C1 segment of cervical spinal cord (tissue), 14 donors: ENCODE results near the gene TRAPPC5.
A peak's percentile ranks its signal among the peaks of the same experiment; 100 is the strongest.

ENCODE experiments used
- DNase-seq, 14 donors: peaks; one replicate each; lab custom pipeline; 2025; lab: John Stamatoyannopoulos, UW

TRAPPC5 gene

GRCh38 chr19:7645656-7646425, 34.8 kb upstream of the TRAPPC5 start:
- DNase-seq, result no peak

DNA sequence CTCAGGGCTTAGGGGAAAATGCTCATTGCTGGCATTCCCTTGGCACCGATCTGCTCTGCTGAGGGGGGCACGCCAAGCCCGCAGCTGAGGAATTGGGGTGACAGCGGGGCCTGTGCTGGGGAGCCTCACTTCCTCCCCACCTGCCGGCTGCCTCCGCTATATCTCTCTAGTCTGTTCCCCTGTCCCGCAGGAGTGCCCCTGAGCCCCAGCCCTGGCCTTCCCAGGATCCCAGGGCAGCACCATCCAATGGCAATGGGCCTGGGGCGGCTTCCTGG, 34.3 kb upstream of the TRAPPC5 start:
- no peak for DNase-seq

DNA sequence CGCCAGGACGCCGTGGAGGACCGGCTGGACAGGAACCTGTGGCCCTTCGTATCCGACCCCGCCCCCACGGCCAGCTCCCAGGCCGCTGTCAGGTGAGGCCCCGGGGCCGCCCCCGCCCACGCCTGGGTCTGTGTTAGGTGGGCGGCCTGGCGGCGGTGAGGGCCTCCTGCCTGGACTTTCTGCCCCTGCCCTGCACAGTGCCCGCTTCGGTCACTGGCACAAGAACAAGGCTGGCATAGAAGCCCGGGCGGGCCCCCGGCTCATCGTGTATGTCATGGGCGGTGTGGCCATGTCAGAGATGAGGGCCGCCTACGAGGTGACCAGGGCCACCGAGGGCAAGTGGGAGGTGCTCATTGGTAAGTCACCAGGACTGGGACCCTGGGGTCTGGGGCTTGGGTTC, 33.5 kb upstream of the TRAPPC5 start:
- DNase-seq, result no peak

- DNase-seq, result no peak
These were observed 32.2 kb upstream of the TRAPPC5 start for GRCh38 chr19:7648265-7649014.

DNA sequence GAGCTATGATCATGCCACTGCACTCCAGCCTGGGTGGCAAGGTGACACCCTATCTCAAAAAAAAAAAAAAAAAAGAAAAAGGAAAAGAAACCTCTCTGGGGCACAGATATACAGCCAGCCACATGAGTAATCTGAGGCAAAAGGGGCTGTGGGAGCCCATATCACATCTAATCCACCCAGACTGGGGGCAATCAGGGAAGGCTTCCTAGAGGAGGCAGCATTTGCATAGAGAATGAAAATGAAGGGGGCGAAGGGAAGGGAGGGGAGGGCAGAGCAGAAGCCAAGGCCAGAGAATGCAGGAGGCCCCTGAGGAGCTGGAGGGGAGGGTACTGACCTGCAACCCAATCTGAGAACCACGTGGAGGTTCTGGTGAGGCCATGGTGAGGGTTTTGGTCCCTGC, 30.5 kb upstream of the TRAPPC5 start:
- DNase-seq, result no peak

GRCh38 chr19:7652061-7652641, 28.5 kb upstream of the TRAPPC5 start:
- peak; percentile 3 to 80 (median 53) for DNase-seq

GRCh38 chr19:7654401-7654800, 26.2 kb upstream of the TRAPPC5 start:
- no peak for DNase-seq

GRCh38 chr19:7655581-7655980, 25.1 kb upstream of the TRAPPC5 start:
- DNase-seq, result no peak

- DNase-seq, result no peak
These were observed 23.4 kb upstream of the TRAPPC5 start for GRCh38 chr19:7657131-7657751.

DNA sequence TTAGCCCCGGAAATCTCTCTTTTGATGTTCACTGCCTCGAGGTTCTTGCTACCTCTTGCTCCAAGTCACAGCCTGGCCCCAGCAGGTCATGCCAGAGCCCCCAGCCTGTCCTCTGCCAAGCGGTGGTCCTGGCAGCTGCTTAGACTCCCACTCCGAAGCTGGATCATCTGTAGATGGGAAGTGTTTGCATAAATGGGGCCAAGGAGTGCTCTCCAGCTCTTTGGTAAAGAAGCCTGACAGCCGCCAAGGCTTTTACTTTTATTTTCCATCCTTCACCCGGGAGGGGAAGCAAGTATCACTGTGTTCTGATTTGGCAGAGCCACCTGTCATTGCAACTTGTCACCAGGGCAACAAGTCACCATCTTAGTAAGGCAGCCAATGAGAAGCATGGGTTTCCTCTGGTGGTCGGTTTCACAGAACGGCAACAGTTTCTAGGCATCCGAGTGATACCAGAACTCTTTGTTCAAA, 22.4 kb upstream of the TRAPPC5 start:
- peak in 1 of 14 donors; percentile 9 for DNase-seq

DNA sequence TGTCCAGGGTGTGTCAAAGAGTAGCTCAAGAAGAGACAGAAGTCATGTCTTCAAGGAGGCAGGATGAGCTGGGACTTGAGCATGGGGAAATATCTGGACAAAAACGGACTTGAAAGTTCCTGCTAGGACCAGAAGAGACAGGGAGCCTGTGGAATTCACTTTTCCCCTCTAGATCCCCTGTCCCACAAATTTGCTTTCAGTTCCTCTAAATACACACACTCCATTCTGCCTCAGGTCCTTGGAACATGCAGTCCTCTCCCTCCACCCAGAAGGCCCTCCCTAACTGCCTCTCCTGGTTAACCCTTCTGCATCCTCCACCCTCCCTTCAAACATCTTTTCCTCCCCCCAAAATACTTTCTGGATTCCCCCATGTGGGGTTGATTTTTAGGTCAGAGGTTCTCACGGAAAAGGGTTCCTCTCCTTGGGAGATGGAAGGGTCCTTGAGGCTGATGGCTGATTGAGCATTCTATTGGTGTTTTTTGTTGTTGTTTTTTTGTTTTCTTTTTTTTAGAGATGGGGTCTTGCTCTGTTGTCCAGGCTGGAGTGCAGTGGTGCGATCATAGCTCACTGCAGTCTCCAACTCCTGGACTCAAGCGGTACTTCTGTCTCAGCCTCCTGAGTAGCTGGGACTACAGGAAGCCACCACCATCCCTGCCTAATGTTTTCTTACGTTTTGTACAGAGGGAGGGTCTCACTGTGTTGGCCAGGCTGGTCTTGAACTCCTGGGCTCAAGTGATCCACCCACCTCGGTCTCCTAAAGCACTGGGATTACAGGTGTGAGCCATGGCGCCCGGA, 18.7 kb upstream of the TRAPPC5 start:
- DNase-seq, result no peak

DNA sequence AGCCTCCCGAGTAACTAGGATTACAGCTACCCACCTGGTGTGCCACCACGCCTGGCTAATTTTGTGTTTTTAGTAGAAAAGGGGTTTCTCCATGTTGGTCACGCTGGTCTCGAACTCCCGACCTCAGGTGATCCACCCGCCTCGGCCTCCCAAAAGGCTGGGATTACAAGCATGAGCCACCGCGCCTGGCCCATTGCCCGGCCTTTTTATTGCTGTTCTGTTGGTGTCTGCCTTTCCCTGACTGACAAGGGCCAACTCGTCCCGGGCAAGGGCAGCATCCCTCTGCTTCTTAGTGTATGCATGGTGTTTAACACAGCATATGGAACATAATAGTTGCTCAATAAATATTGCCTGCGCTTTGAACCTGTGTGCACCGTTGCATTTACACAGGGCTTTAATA, 18.0 kb upstream of the TRAPPC5 start:
- no peak for DNase-seq

- DNase-seq, result no peak
These were observed 16.9 kb upstream of the TRAPPC5 start for GRCh38 chr19:7663706-7664105.

GRCh38 chr19:7665076-7665475, 15.6 kb upstream of the TRAPPC5 start:
- DNase-seq, result no peak

GRCh38 chr19:7668842-7669241, 11.8 kb upstream of the TRAPPC5 start, which contains the start of gene RETN:
Gene RETN (plus strand): TSS chr19:7669049. CDS start chr19:7669327, 278 bp downstream.
- no peak for DNase-seq

- DNase-seq, result no peak
These were observed 11.0 kb upstream of the TRAPPC5 start for GRCh38 chr19:7669641-7670040.

DNA sequence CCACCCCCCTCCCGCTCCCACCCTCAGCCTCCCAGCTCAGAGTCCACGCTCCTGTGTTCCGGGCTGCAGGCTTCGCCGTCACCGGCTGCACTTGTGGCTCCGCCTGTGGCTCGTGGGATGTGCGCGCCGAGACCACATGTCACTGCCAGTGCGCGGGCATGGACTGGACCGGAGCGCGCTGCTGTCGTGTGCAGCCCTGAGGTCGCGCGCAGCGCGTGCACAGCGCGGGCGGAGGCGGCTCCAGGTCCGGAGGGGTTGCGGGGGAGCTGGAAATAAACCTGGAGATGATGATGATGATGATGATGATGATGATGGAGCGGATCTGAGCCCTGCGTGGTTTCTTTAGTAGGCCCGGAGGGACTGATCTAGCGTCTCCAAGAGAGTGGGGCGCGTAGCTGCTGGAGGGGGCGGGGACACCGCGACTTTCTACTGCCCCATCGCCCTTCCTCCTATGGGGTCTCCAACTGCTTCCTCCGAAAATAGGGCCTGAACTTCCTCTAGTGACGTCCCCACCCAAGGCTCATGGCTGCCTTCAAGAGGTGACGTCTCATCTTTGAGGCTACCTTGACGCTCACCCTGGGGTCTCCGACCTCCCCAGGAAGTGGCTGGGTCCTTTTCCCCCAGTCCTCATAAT, 10.4 kb upstream of the TRAPPC5 start:
- DNase-seq, result no peak

- no peak for DNase-seq
These were observed 9.8 kb upstream of the TRAPPC5 start for GRCh38 chr19:7670790-7671189.

GRCh38 chr19:7672522-7672921, 8.1 kb upstream of the TRAPPC5 start:
- no peak for DNase-seq

DNA sequence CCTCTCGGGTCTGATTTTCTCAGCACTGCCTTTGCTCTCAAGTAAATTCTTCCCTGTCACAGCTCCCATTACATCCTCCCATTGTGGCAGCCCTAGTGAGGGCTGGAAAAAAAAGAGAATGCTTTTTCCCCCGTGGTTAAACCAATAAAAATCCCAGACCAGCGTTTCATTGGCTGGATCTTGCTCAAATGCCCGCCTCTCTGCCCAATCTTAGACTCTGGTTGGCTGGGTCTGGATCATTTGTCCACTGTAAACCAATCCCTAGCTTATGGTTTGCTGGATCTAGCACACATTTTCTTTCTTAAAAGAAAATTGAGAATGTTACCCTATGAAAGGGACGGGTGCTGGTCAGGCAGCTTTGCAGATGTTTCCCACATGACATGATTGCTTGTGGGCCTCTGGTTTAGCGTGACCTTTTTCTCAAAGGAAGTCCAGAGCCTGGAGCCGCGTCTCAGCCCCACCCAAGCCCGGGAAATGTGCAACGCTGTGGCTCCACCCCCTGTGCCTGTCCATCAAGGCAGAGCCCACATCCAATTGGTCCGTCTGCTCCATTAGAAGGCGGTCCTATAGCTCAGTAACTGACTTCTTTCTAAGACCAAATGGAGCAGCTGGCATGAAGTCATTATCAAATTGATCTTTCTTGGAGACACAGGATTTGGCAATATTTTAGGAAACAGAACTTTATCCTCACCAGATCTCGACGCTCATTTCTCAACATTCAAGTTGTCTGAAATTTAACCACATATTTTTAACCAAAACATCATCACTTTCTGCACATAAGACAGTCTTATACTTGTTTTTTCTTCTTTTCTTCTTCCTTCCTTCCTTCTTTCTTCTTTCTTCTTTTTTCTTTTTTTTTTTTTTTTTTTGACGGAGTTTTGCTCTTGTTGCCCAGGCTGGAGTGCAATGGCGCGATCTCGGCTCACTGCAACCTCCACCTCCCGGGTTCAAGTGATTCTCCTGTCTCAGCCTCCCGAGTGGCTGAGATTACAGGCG, 6.3 kb upstream of the TRAPPC5 start:
- peak in 2 of 14 donors; percentile 10 to 28 for DNase-seq
